ENCODE results near the gene AQP2. TPM values are rescaled to one million over a fixed set of nuclear protein-coding genes. Genes with fewer than 3 reads are reported as not detected.

Gene AQP2
- polyA plus RNA-seq, 4 donors, result 0.04 TPM; not detected in 3

- 76 to 82% (median 79%) methylated on average over 7 of the region's 7 CpGs for WGBS, 3 donors
- Histone ChIP-seq H3K36me3 (ENCODE audit: control insufficient read depth in 3 of 3, insufficient read depth in 2 of 3, low read depth in 1 of 3, low read length in 3 of 3) (no peaks in the 10 kb centered on the region), H3K4me1 (ENCODE audit: control insufficient read depth in 3 of 3, insufficient read depth in 2 of 3, low read depth in 1 of 3, low read length in 2 of 3) (peaks cover 0 to 3% (median 0%) of the 10 kb centered on the region in 3 donors), H3K9me3 (ENCODE audit: control insufficient read depth in 2 of 2, insufficient read depth in 1 of 2, low read depth in 1 of 2, low read length in 1 of 2) (no peaks in the 10 kb centered on the region), H3K4me3 (ENCODE audit: low read depth in 1 of 3, low read length in 3 of 3) (no peak overlapping the region), H3K27me3 (ENCODE audit: control insufficient read depth in 3 of 3, insufficient read depth in 3 of 3, low read length in 3 of 3) (peaks cover 0 to 4% (median 0%) of the 10 kb centered on the region in 3 donors), H3K27ac (ENCODE audit: low read depth in 1 of 3, low read length in 2 of 3) (no peak overlapping the region)
- DNase-seq (no peak), FAIRE-seq (no peak)
Observed at GRCh38 chr12:49947593-49948226, 2.8 kb upstream of the AQP2 start.

GRCh38 chr12:49948866-49949845 lies 1.4 kb upstream of the AQP2 start:
- no peak overlapping the region for H3K4me3 ChIP-seq (ENCODE audit: low read depth in 1 of 3, low read length in 3 of 3)
- DNase-seq, result no peak

GRCh38 chr12:49949866-49950265 lies 671 bp upstream of the AQP2 start:
- Histone ChIP-seq H3K36me3 (ENCODE audit: control insufficient read depth in 3 of 3, insufficient read depth in 2 of 3, low read depth in 1 of 3, low read length in 3 of 3) (no peaks in the 10 kb centered on the region), H3K27ac (ENCODE audit: low read depth in 1 of 3, low read length in 2 of 3) (no peak overlapping the region), H3K9me3 (ENCODE audit: control insufficient read depth in 2 of 2, insufficient read depth in 1 of 2, low read depth in 1 of 2, low read length in 1 of 2) (no peaks in the 10 kb centered on the region), H3K27me3 (ENCODE audit: control insufficient read depth in 3 of 3, insufficient read depth in 3 of 3, low read length in 3 of 3) (peaks cover 0 to 18% (median 6%) of the 10 kb centered on the region in 3 donors), H3K4me3 (ENCODE audit: low read depth in 1 of 3, low read length in 3 of 3) (no peak overlapping the region), H3K4me1 (ENCODE audit: control insufficient read depth in 3 of 3, insufficient read depth in 2 of 3, low read depth in 1 of 3, low read length in 2 of 3) (peaks cover 0 to 3% (median 0%) of the 10 kb centered on the region in 3 donors)
- FAIRE-seq (no peak), DNase-seq (no peak)
- WGBS, 3 donors, result 91 to 94% (median 93%) methylated on average over 3 of the region's 3 CpGs

More at GRCh38 chr12:49948866-49949845, 1.4 kb upstream of the AQP2 start:
- no peak overlapping the region for H3K27ac ChIP-seq (ENCODE audit: low read depth in 1 of 3, low read length in 2 of 3)
- no peaks in the 10 kb centered on the region for H3K9me3 ChIP-seq (ENCODE audit: control insufficient read depth in 2 of 2, insufficient read depth in 1 of 2, low read depth in 1 of 2, low read length in 1 of 2)
- peaks cover 0 to 3% (median 0%) of the 10 kb centered on the region in 3 donors for H3K4me1 ChIP-seq (ENCODE audit: control insufficient read depth in 3 of 3, insufficient read depth in 2 of 3, low read depth in 1 of 3, low read length in 2 of 3)
- peaks cover 0 to 14% (median 0%) of the 10 kb centered on the region in 3 donors for H3K27me3 ChIP-seq (ENCODE audit: control insufficient read depth in 3 of 3, insufficient read depth in 3 of 3, low read length in 3 of 3)
- WGBS, 3 donors, result 78 to 88% (median 86%) methylated on average over 13 of the region's 13 CpGs
- no peak for FAIRE-seq
- H3K36me3 ChIP-seq (ENCODE audit: control insufficient read depth in 3 of 3, insufficient read depth in 2 of 3, low read depth in 1 of 3, low read length in 3 of 3), result no peaks in the 10 kb centered on the region

- H3K9me3 ChIP-seq (ENCODE audit: control insufficient read depth in 2 of 2, insufficient read depth in 1 of 2, low read depth in 1 of 2, low read length in 1 of 2), result no peaks in the 10 kb centered on the region
- H3K27me3 ChIP-seq (ENCODE audit: control insufficient read depth in 3 of 3, insufficient read depth in 3 of 3, low read length in 3 of 3), result peaks cover 0 to 35% (median 20%) of the 10 kb centered on the region in 3 donors
- H3K4me3 ChIP-seq (ENCODE audit: low read depth in 1 of 3, low read length in 3 of 3), result no peak overlapping the region
- H3K4me1 ChIP-seq (ENCODE audit: control insufficient read depth in 3 of 3, insufficient read depth in 2 of 3, low read depth in 1 of 3, low read length in 2 of 3), result no peaks in the 10 kb centered on the region
- no peaks in the 10 kb centered on the region for H3K36me3 ChIP-seq (ENCODE audit: control insufficient read depth in 3 of 3, insufficient read depth in 2 of 3, low read depth in 1 of 3, low read length in 3 of 3)
- H3K27ac ChIP-seq (ENCODE audit: low read depth in 1 of 3, low read length in 2 of 3), result no peak overlapping the region
- WGBS, 3 donors, result 76 to 83% (median 81%) methylated on average over 14 of the region's 14 CpGs
- DNase-seq (no peak), FAIRE-seq (no peak)
Observed at GRCh38 chr12:49951411-49952240, 1.1 kb downstream of the AQP2 start.

GRCh38 chr12:49952391-49953055 lies 2.0 kb downstream of the AQP2 start:
- H3K27me3 ChIP-seq (ENCODE audit: control insufficient read depth in 3 of 3, insufficient read depth in 3 of 3, low read length in 3 of 3), result peaks cover 0 to 44% (median 24%) of the 10 kb centered on the region in 3 donors
- no peak for FAIRE-seq

GRCh38 chr12:49953151-49953550 lies 2.6 kb downstream of the AQP2 start:
- DNase-seq, result no peak
- WGBS, 3 donors, result 67 to 84% (median 75%) methylated on average over 4 of the region's 4 CpGs

More at GRCh38 chr12:49952391-49953055, 2.0 kb downstream of the AQP2 start:
- H3K36me3 ChIP-seq (ENCODE audit: control insufficient read depth in 3 of 3, insufficient read depth in 2 of 3, low read depth in 1 of 3, low read length in 3 of 3), result no peaks in the 10 kb centered on the region
- 5 to 61% (median 14%) methylated on average over 1 of the region's 1 CpG for WGBS, 3 donors
- H3K4me3 ChIP-seq (ENCODE audit: low read depth in 1 of 3, low read length in 3 of 3), result no peak overlapping the region
- no peak for DNase-seq
- no peak overlapping the region for H3K27ac ChIP-seq (ENCODE audit: low read depth in 1 of 3, low read length in 2 of 3)
- no peaks in the 10 kb centered on the region for H3K9me3 ChIP-seq (ENCODE audit: control insufficient read depth in 2 of 2, insufficient read depth in 1 of 2, low read depth in 1 of 2, low read length in 1 of 2)
- no peaks in the 10 kb centered on the region for H3K4me1 ChIP-seq (ENCODE audit: control insufficient read depth in 3 of 3, insufficient read depth in 2 of 3, low read depth in 1 of 3, low read length in 2 of 3)

GRCh38 chr12:49953961-49954846 lies 3.7 kb downstream of the AQP2 start:
- no peak for DNase-seq
- no peaks in the 10 kb centered on the region for H3K36me3 ChIP-seq (ENCODE audit: control insufficient read depth in 3 of 3, insufficient read depth in 2 of 3, low read depth in 1 of 3, low read length in 3 of 3)
- H3K27ac ChIP-seq (ENCODE audit: low read depth in 1 of 3, low read length in 2 of 3), result no peak overlapping the region
- peaks cover 0 to 61% (median 28%) of the 10 kb centered on the region in 3 donors for H3K27me3 ChIP-seq (ENCODE audit: control insufficient read depth in 3 of 3, insufficient read depth in 3 of 3, low read length in 3 of 3)
- WGBS, 3 donors, result 72 to 78% (median 76%) methylated on average over 18 to 21 of the region's 21 CpGs
- no peak for FAIRE-seq
- no peaks in the 10 kb centered on the region for H3K9me3 ChIP-seq (ENCODE audit: control insufficient read depth in 2 of 2, insufficient read depth in 1 of 2, low read depth in 1 of 2, low read length in 1 of 2)
- H3K4me3 ChIP-seq (ENCODE audit: low read depth in 1 of 3, low read length in 3 of 3), result no peak overlapping the region
- no peaks in the 10 kb centered on the region for H3K4me1 ChIP-seq (ENCODE audit: control insufficient read depth in 3 of 3, insufficient read depth in 2 of 3, low read depth in 1 of 3, low read length in 2 of 3)

More at GRCh38 chr12:49953151-49953550, 2.6 kb downstream of the AQP2 start:
- Histone ChIP-seq H3K4me3 (ENCODE audit: low read depth in 1 of 3, low read length in 3 of 3) (no peak overlapping the region), H3K36me3 (ENCODE audit: control insufficient read depth in 3 of 3, insufficient read depth in 2 of 3, low read depth in 1 of 3, low read length in 3 of 3) (no peaks in the 10 kb centered on the region), H3K4me1 (ENCODE audit: control insufficient read depth in 3 of 3, insufficient read depth in 2 of 3, low read depth in 1 of 3, low read length in 2 of 3) (no peaks in the 10 kb centered on the region), H3K9me3 (ENCODE audit: control insufficient read depth in 2 of 2, insufficient read depth in 1 of 2, low read depth in 1 of 2, low read length in 1 of 2) (no peaks in the 10 kb centered on the region), H3K27me3 (ENCODE audit: control insufficient read depth in 3 of 3, insufficient read depth in 3 of 3, low read length in 3 of 3) (peaks cover 0 to 50% (median 24%) of the 10 kb centered on the region in 3 donors), H3K27ac (ENCODE audit: low read depth in 1 of 3, low read length in 2 of 3) (no peak overlapping the region)
- no peak for FAIRE-seq
